ENCODE data around the gene ZSWIM7.

DNA sequence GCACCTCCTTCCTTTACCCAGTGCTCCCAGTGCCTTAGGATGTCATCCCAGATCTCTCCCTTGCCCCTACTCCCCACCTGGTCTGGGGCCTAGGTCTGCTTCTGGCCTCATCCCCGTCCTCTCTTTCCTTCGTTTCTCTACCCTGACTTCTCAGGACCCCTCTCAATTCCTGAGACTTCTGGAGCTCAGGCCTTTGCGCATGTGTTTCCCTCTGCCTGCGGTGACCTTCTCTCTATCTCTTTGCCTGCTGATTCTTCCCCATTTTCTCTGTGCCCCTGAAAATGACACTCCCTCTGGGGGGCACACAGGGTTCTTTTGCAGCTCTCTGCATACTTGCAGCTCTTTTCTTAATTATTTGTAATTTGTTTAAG is 41.0 kb downstream of the ZSWIM7 start:
- TF ChIP-seq, protein P1, sequence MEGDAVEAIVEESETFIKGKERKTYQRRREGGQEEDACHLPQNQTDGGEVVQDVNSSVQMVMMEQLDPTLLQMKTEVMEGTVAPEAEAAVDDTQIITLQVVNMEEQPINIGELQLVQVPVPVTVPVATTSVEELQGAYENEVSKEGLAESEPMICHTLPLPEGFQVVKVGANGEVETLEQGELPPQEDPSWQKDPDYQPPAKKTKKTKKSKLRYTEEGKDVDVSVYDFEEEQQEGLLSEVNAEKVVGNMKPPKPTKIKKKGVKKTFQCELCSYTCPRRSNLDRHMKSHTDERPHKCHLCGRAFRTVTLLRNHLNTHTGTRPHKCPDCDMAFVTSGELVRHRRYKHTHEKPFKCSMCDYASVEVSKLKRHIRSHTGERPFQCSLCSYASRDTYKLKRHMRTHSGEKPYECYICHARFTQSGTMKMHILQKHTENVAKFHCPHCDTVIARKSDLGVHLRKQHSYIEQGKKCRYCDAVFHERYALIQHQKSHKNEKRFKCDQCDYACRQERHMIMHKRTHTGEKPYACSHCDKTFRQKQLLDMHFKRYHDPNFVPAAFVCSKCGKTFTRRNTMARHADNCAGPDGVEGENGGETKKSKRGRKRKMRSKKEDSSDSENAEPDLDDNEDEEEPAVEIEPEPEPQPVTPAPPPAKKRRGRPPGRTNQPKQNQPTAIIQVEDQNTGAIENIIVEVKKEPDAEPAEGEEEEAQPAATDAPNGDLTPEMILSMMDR (IDR thresholded peaks at IDR 0.05) = no peak
- TF ChIP-seq POLR2A (IDR thresholded peaks at IDR 0.05) = no peak
